Common myeloid progenitor, CD34-positive (primary cell): ENCODE results near the gene C1orf210.
A peak's percentile ranks its signal among the peaks of the same experiment; 100 is the strongest.

Experiments used
- CTCF ChIA-PET: fragments of 350-600 bp; sonication (Branson Sonifier 250); formaldehyde crosslinking; loops from one replicate; lab custom pipeline; 2021; ENCODE audit warnings: antibody characterized with exemption; lab: Charles Lee
- POLR2A ChIA-PET: fragments of 350-600 bp; sonication (Branson Sonifier 250); formaldehyde crosslinking; loops from one replicate; lab custom pipeline; 2021; ENCODE audit warnings: antibody characterized with exemption; lab: Charles Lee
- DNase-seq, 3 donors: peaks; one replicate each; pipeline versions ENCODE4 v3.0.0 to v3.0.0-alpha.2; 2013
- H3K27ac ChIP-seq, 2 experiments: 1 replicate in 1 of 2; 2 replicates in 1 of 2; pipeline ENCODE4 v1.7.0; 2013; ENCODE audit warnings: inconsistent platforms in 2 of 2, low read length in 2 of 2, mild to moderate bottlenecking in 2 of 2, low read depth in 1 of 2, moderate library complexity in 1 of 2; ENCODE audit not compliant: severe bottlenecking in 2 of 2, insufficient read depth in 1 of 2, poor library complexity in 1 of 2
- H3K27me3 ChIP-seq, 5 experiments: replicated peaks in 2 of 5; 1 replicate in 3 of 5; 2 replicates in 2 of 5; pipeline versions ENCODE4 v1.6.1 to v1.7.0; 2013; ENCODE audit warnings: low read length in 4 of 5, mild to moderate bottlenecking in 2 of 5, moderate library complexity in 2 of 5, inconsistent platforms in 1 of 5; ENCODE audit not compliant: insufficient read depth in 5 of 5, control insufficient read depth in 4 of 5
- H3K36me3 ChIP-seq, 4 experiments: 1 replicate in 2 of 4; 2 replicates in 2 of 4; pipeline versions ENCODE4 v1.6.1 to v1.7.0; 2013; ENCODE audit warnings: low read length in 3 of 4, control low read depth in 1 of 4, mild to moderate bottlenecking in 1 of 4; ENCODE audit not compliant: control insufficient read depth in 4 of 4, insufficient read depth in 4 of 4
- H3K4me1 ChIP-seq, 4 experiments: 1 replicate in 3 of 4; 2 replicates in 1 of 4; pipeline versions ENCODE4 v1.6.1 to v1.7.1; 2013; ENCODE audit warnings: low read length in 3 of 4, mild to moderate bottlenecking in 3 of 4, control low read depth in 1 of 4, inconsistent platforms in 1 of 4, moderate library complexity in 1 of 4; ENCODE audit not compliant: control insufficient read depth in 4 of 4, insufficient read depth in 4 of 4; ENCODE audit errors: control extremely low read depth in 1 of 4
- H3K4me3 ChIP-seq, 7 experiments: 1 replicate in 4 of 7; 2 replicates in 3 of 7; pipeline versions ENCODE4 v1.5.1 to v1.7.0; 2013; ENCODE audit warnings: mild to moderate bottlenecking in 7 of 7, low read length in 6 of 7, moderate library complexity in 6 of 7, inconsistent platforms in 2 of 7, low read depth in 2 of 7, control low read depth in 1 of 7; ENCODE audit not compliant: insufficient read depth in 4 of 7, control insufficient read depth in 1 of 7; ENCODE audit errors: extremely low read depth in 1 of 7
- H3K9me3 ChIP-seq, 5 experiments: 1 replicate in 4 of 5; 2 replicates in 1 of 5; pipeline versions ENCODE4 v1.6.1 to v1.7.1; 2013; ENCODE audit warnings: low read length in 4 of 5, mild to moderate bottlenecking in 2 of 5, inconsistent platforms in 1 of 5, low read depth in 1 of 5, moderate library complexity in 1 of 5; ENCODE audit not compliant: control insufficient read depth in 4 of 5, insufficient read depth in 2 of 5; ENCODE audit errors: control extremely low read depth in 1 of 5
- WGBS: methylation state at CpG from one replicate; pipeline ENCODE4 v1.1.5; 2013; ENCODE audit not compliant: insufficient coverage; 5-methylcytosine and 5-hydroxymethylcytosine counted together

C1orf210 gene

DNA sequence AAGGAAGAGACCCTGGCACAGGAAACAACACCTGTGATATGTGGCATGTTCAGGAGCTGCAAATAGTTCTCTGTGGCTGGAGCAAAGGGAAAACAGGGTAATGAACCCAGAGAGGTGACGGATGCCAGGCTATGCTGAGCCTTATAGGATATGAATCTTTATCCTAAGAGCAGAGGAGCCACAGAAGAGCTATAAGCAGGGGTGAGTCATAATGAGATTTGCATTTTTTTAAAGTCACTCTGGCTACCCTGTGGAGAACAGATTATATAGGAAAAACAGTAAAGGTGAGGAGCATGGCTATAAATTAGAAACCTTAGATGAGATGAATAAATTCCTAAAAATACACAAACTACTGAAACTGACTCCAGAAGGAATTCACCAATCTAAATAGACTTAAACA, 39.4 kb upstream of the C1orf210 start:
- peaks cover 0 to 31% (median 12%) of the 10 kb centered on the region in 4 experiments for H3K36me3 ChIP-seq
- no peaks in the 10 kb centered on the region for H3K27me3 ChIP-seq
- WGBS = 57% methylated on average over 1 of the region's 1 CpG
- ChIA-PET CTCF (interaction anchor here (0.6 to 1.0 kb wide), 3 partner anchors 34 to 99 kb away, joined by 3 to 4 read pairs (median 3); partner anchors contain the start of gene CDC20), POLR2A (interaction anchor here (0.8 kb wide), 1 partner anchor 82 kb away, joined by 4 read pairs; no protein-coding TSS in a partner anchor)
- H3K4me3 ChIP-seq = no peak overlapping the region
- peaks cover 0 to 11% (median 4%) of the 10 kb centered on the region in 5 experiments for H3K9me3 ChIP-seq
- DNase-seq = peak in 2 of 3 donors; percentile 20 to 36
- peaks cover under 1 to 13% (median 7%) of the 10 kb centered on the region in 4 experiments for H3K4me1 ChIP-seq
- no peak overlapping the region for H3K27ac ChIP-seq

DNA sequence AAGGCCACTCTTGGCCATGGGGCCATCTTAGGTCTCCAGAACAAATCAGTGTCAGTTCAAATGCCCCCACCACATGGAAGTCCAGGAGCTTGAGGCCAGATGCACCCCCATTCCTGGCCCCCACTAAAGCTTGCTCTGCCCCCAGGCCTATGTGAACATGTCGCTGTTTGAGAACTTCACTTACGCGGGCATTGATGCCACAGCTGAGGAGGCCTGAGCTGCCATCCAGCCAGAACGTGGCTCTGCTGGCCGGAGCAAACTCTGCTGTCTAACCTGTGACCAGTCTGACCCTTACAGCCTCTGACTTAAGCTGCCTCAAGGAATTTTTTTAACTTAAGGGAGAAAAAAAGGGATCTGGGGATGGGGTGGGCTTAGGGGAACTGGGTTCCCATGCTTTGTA, 37.1 kb upstream of the C1orf210 start:
- H3K36me3 ChIP-seq = peaks cover 0 to 50% (median 22%) of the 10 kb centered on the region in 4 experiments
- H3K27ac ChIP-seq = no peak overlapping the region
- POLR2A ChIA-PET = no interaction called here
- peaks cover 0 to 7% (median 2%) of the 10 kb centered on the region in 4 experiments for H3K4me1 ChIP-seq
- no peak for DNase-seq
- no peak overlapping the region for H3K4me3 ChIP-seq
- CTCF ChIA-PET = no interaction called here
- H3K27me3 ChIP-seq = no peaks in the 10 kb centered on the region
- WGBS = 100% methylated on average over 5 of the region's 5 CpGs
- H3K9me3 ChIP-seq = peaks cover 0 to 6% (median 2%) of the 10 kb centered on the region in 5 experiments

DNA sequence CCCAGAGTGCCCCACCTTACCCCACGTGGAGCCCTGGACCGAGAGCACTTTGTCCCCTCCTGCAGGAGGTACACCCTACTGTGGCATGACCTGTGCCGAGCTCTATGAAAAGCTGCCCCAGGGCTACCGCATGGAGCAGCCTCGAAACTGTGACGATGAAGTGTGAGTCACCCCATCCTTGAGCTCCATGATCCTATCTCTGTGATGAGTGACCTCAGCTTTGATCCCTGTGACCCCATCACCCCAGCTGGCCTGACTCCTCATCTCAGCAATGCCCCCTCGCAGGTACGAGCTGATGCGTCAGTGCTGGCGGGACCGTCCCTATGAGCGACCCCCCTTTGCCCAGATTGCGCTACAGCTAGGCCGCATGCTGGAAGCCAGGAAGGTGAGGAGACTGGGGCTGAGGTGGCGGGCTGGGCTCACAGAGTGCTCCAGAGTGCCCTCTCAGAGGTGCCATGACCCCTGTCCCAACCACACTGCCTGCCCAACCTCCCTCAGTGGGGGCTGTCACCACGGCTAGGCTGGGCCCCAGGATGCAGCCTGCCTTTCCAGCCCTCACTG, 36.0 kb upstream of the C1orf210 start:
- no peak for DNase-seq
- Histone ChIP-seq H3K36me3 (peaks cover 0 to 61% (median 25%) of the 10 kb centered on the region in 4 experiments), H3K4me1 (peaks cover 0 to 7% (median 2%) of the 10 kb centered on the region in 4 experiments), H3K4me3 (no peak overlapping the region), H3K27me3 (no peaks in the 10 kb centered on the region), H3K9me3 (peaks cover 0 to 5% (median 2%) of the 10 kb centered on the region in 5 experiments), H3K27ac (no peak overlapping the region)
- 92% methylated on average over 15 of the region's 16 CpGs for WGBS
- CTCF ChIA-PET = interaction anchor here (1.0 to 1.1 kb wide), 3 partner anchors 8 to 36 kb away, joined by 3 to 4 read pairs (median 3); no protein-coding TSS in a partner anchor
- POLR2A ChIA-PET = interaction anchor here (1.1 kb wide), 1 partner anchor 9 kb away, joined by 3 read pairs; no protein-coding TSS in a partner anchor

DNA sequence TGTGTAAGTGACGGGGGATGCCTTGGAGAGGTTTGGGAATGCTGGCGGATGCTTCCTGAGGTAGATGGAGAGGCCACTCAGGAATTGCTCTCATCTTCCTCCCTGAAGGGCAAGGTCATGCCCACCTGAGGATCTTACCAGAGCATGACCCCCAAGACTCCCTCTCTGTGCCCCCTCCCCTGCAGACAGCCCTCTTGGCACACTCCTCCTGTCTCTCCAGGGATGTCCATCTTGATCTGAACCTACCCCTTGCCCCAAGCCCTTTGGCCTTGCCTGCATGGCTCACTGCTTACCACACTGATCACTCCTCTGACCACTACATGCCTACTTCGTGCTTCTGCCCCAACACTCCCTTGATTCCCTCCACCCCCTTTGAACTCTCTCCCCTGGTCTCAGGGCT, 34.4 kb upstream of the C1orf210 start:
- Histone ChIP-seq H3K36me3 (peaks cover 1 to 66% (median 26%) of the 10 kb centered on the region in 4 experiments), H3K4me3 (no peak overlapping the region), H3K27ac (no peak overlapping the region), H3K27me3 (no peaks in the 10 kb centered on the region), H3K9me3 (no peaks in the 10 kb centered on the region), H3K4me1 (peaks cover 0 to 6% (median under 1%) of the 10 kb centered on the region in 4 experiments)
- POLR2A ChIA-PET = no interaction called here
- no peak for DNase-seq
- CTCF ChIA-PET = interaction anchor here (0.7 kb wide), 1 partner anchor 9 kb away, joined by 4 read pairs; no protein-coding TSS in a partner anchor
- 100% methylated on average over 2 of the region's 3 CpGs for WGBS

DNA sequence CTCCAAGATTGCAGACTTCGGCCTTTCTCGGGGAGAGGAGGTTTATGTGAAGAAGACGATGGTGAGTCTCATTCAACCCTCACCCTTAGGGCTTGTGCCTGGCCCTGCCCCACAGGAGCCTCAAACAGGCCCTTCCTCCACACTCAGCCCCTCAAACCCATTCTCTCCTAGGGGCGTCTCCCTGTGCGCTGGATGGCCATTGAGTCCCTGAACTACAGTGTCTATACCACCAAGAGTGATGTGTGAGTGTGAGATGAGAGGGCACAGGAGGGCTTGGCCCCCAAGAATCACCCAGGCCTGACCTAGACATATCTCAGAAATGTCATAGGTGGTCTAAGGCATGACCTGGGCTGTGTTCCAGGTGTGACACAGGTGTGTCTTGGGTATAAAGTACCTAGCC, 33.9 kb upstream of the C1orf210 start:
- no peak for DNase-seq
- no peaks in the 10 kb centered on the region for H3K27me3 ChIP-seq
- no peak overlapping the region for H3K27ac ChIP-seq
- H3K9me3 ChIP-seq = no peaks in the 10 kb centered on the region
- peaks cover 0 to 64% (median 27%) of the 10 kb centered on the region in 4 experiments for H3K36me3 ChIP-seq
- CTCF ChIA-PET = no interaction called here
- no peak overlapping the region for H3K4me3 ChIP-seq
- no CpG with 5 or more reads among the region's 5 CpGs for WGBS
- POLR2A ChIA-PET = no interaction called here
- H3K4me1 ChIP-seq = peaks cover 0 to under 1% (median 0%) of the 10 kb centered on the region in 4 experiments

DNA sequence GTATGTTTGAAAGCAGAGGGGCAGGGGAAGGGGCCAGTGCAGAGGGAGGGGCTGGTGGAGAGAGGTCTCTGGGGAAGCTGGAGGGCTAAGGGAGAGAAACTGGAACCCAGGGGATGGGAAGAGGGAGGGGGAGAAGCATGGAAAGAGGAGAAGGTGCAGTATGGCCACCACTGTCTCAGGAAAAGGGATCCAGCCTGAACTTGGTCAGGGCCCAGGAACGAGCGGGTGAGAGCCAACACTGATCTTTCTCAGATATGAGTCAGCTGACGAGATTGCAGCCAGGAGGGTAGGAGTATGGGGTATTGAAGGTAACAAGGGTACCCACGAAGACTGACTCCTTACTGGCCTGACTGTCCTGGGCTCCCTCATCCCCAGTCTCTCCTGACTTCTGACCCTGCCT, 33.5 kb upstream of the C1orf210 start:
- WGBS = 100% methylated on average over 1 of the region's 4 CpGs
- H3K36me3 ChIP-seq = peaks cover 0 to 60% (median 30%) of the 10 kb centered on the region in 4 experiments
- no peak overlapping the region for H3K4me3 ChIP-seq
- H3K27me3 ChIP-seq = no peaks in the 10 kb centered on the region
- CTCF ChIA-PET = no interaction called here
- no peaks in the 10 kb centered on the region for H3K9me3 ChIP-seq
- H3K27ac ChIP-seq = no peak overlapping the region
- DNase-seq = no peak
- POLR2A ChIA-PET = no interaction called here
- H3K4me1 ChIP-seq = no peaks in the 10 kb centered on the region

DNA sequence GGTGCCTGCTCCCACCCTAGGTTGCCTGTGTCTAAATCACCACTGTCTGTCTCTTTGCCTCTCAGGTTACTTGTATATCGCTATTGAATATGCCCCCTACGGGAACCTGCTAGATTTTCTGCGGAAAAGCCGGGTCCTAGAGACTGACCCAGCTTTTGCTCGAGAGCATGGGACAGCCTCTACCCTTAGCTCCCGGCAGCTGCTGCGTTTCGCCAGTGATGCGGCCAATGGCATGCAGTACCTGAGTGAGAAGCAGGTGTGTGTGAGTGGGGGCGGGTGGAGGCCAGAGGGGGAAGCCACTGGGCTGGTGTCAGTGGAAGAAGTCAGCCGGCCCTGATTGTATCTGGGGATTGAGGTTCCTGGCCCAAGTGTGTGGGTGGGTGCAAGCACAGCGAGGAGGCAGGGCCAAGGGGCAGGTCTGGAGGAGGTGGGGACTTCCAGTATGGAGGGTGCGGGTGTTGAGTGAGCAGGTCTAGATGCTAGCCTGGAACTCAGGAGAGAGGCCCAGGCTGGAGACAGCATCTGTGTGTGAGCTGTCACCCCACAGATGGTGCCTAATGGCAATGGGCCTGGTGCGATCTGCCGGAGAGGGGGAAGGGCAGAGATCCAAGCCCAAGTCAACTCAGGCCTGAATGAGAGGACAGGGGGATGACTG, 32.6 kb upstream of the C1orf210 start:
- ChIA-PET POLR2A (no interaction called here), CTCF (no interaction called here)
- no peaks in the 10 kb centered on the region for H3K27me3 ChIP-seq
- no peak overlapping the region for H3K4me3 ChIP-seq
- peaks cover 0 to 63% (median 35%) of the 10 kb centered on the region in 4 experiments for H3K36me3 ChIP-seq
- no peaks in the 10 kb centered on the region for H3K9me3 ChIP-seq
- DNase-seq = no peak
- H3K27ac ChIP-seq = no peak overlapping the region
- H3K4me1 ChIP-seq = no peaks in the 10 kb centered on the region
- 93% methylated on average over 13 of the region's 15 CpGs for WGBS
